GM12891 (cell line): ENCODE measurements around the gene DBX1.

ENCODE experiments used
- POLR2A ChIP-seq: IDR thresholded peaks from 2 replicates; pipeline ENCODE4 v1.6.1; 2011; ENCODE audit warnings: low read depth, low read length, control low read depth
- POLR2AphosphoS5 ChIP-seq: IDR thresholded peaks from 2 replicates; pipeline ENCODE4 v1.6.1; 2011; ENCODE audit warnings: low read depth, low read length, control low read depth
- POU2F2 ChIP-seq: IDR thresholded peaks from 2 replicates; pipeline ENCODE4 v1.6.1; 2011; ENCODE audit warnings: low read depth, mild to moderate bottlenecking, control low read depth, low read length, moderate library complexity
- SPI1 ChIP-seq: IDR thresholded peaks from 2 replicates; pipeline ENCODE4 v1.6.1; 2011; ENCODE audit warnings: low read depth, low read length, control low read depth
- TAF1 ChIP-seq: IDR thresholded peaks from 2 replicates; pipeline ENCODE4 v1.6.1; 2011; ENCODE audit warnings: low read depth, low read length, control low read depth

DNA sequence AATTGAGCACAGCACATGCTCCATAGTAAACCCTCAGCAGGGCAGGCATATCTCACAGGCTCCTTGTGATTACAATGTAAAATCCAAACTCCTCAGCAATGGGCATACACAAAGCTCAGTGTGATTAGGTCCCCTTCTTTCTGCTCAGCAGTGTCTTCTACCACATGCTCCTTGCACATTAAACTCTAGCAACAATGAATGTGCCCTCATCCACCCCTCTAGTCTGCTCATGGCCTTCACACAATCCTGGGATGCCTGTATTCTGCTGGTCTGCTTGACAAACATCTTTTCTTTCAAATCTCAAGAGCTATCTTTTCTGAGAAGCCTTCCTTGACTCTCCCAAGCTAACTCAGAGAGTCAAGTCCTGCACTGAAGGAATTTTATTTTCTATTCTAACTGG is 32.4 kb upstream of the DBX1 start:
- TF ChIP-seq POLR2A (no peak), TAF1 (no peak), POLR2AphosphoS5 (no peak), SPI1 (no peak), POU2F2 (no peak)
